ENCODE results near the gene EFCAB14. TPM values are rescaled to one million over a fixed set of nuclear protein-coding genes. Genes with fewer than 3 reads are reported as not detected.
"Not testable (repeated sequence)": the region's sequence is repeated elsewhere in the genome, so short reads cannot be mapped to it uniquely, and the experiment has no call there.

EFCAB14 gene
- total RNA-seq, 1 donor from 2014 or later: 50.7 TPM

- H3K36me3 Mint-ChIP-seq (ENCODE audit: low read depth, unreplicated experiment): peaks cover 11% of the 10 kb centered on the region
Observed at GRCh38 chr1:46655848-46656247, 63.1 kb downstream of the EFCAB14 start.

GRCh38 chr1:46654698-46655097 is 64.2 kb downstream of the EFCAB14 start:
- H4K20me1 ChIP-seq (ENCODE audit: insufficient read depth, low read length); FAIRE-seq; H3K27me3 ChIP-seq (ENCODE audit: insufficient read depth, low read length): not testable (repeated sequence)

More at GRCh38 chr1:46655848-46656247, 63.1 kb downstream of the EFCAB14 start:
- Mint-ChIP-seq H3K4me1 (ENCODE audit: low read depth, unreplicated experiment) (peaks cover 12% of the 10 kb centered on the region), H3K9me3 (ENCODE audit: unreplicated experiment) (no peaks in the 10 kb centered on the region), H3K4me3 (ENCODE audit: unreplicated experiment) (no peak overlapping the region), H3K27me3 (ENCODE audit: low read depth, unreplicated experiment) (no peaks in the 10 kb centered on the region), H3K27ac (ENCODE audit: unreplicated experiment) (no peak overlapping the region)
- H3K36me3 ChIP-seq (ENCODE audit: insufficient read depth, low read length): peaks cover 10% of the 10 kb centered on the region
- no peak for DNase-seq (ENCODE audit: low read depth)
- H3K4me2 ChIP-seq (ENCODE audit: low read length): no peak overlapping the region
- no peak overlapping the region for H3K4me3 ChIP-seq (ENCODE audit: insufficient read depth, low read depth, low read length)
- H3K27me3 ChIP-seq (ENCODE audit: insufficient read depth, low read length): no peaks in the 10 kb centered on the region
- no peaks in the 10 kb centered on the region for H3K4me1 ChIP-seq (ENCODE audit: insufficient read depth, low read length)
- no peak for FAIRE-seq
- H3K9ac ChIP-seq (ENCODE audit: low read length): no peak overlapping the region
- no peaks in the 10 kb centered on the region for H3K79me2 ChIP-seq (ENCODE audit: insufficient read depth, low read length)
- TF ChIP-seq CTCF (IDR thresholded peaks at IDR 0.05; ENCODE audit: insufficient read depth, low read depth, low read length): no peak
- TF ChIP-seq EZH2 (IDR thresholded peaks at IDR 0.05; ENCODE audit: insufficient read depth, low read length): no peak
- H4K20me1 ChIP-seq (ENCODE audit: insufficient read depth, low read length): no peaks in the 10 kb centered on the region
- no peaks in the 10 kb centered on the region for H3K9me3 ChIP-seq (ENCODE audit: insufficient read depth, low read depth, low read length)
- H2AFZ ChIP-seq (ENCODE audit: low read depth, low read length): no peak overlapping the region
- no peak overlapping the region for H3K27ac ChIP-seq (ENCODE audit: low read depth, low read length)

GRCh38 chr1:46654012-46654411 is 64.9 kb downstream of the EFCAB14 start:
- Histone ChIP-seq H2AFZ (ENCODE audit: low read depth, low read length) (no peak overlapping the region), H3K9me3 (ENCODE audit: insufficient read depth, low read depth, low read length) (no peaks in the 10 kb centered on the region), H3K79me2 (ENCODE audit: insufficient read depth, low read length) (no peaks in the 10 kb centered on the region), H3K4me3 (ENCODE audit: insufficient read depth, low read depth, low read length) (no peak overlapping the region), H3K4me1 (ENCODE audit: insufficient read depth, low read length) (no peaks in the 10 kb centered on the region), H3K9ac (ENCODE audit: low read length) (no peak overlapping the region), H3K4me2 (ENCODE audit: low read length) (no peak overlapping the region), H3K27ac (ENCODE audit: low read depth, low read length) (no peak overlapping the region), H3K36me3 (ENCODE audit: insufficient read depth, low read length) (peaks cover 13% of the 10 kb centered on the region), H4K20me1 (ENCODE audit: insufficient read depth, low read length) (no peaks in the 10 kb centered on the region), H3K27me3 (ENCODE audit: insufficient read depth, low read length) (no peaks in the 10 kb centered on the region)
- H3K27ac Mint-ChIP-seq (ENCODE audit: unreplicated experiment): no peak overlapping the region
- DNase-seq (ENCODE audit: low read depth) (no peak), FAIRE-seq (no peak)
- H3K9me3 Mint-ChIP-seq (ENCODE audit: unreplicated experiment): no peaks in the 10 kb centered on the region
- H3K36me3 Mint-ChIP-seq (ENCODE audit: low read depth, unreplicated experiment): peaks cover 24% of the 10 kb centered on the region
- H3K4me1 Mint-ChIP-seq (ENCODE audit: low read depth, unreplicated experiment): peaks cover 12% of the 10 kb centered on the region
- TF ChIP-seq CTCF (IDR thresholded peaks at IDR 0.05; ENCODE audit: insufficient read depth, low read depth, low read length): no peak
- no peak for TF ChIP-seq EZH2 (IDR thresholded peaks at IDR 0.05; ENCODE audit: insufficient read depth, low read length)
- H3K4me3 Mint-ChIP-seq (ENCODE audit: unreplicated experiment): no peak overlapping the region
- no peaks in the 10 kb centered on the region for H3K27me3 Mint-ChIP-seq (ENCODE audit: low read depth, unreplicated experiment)

More at GRCh38 chr1:46654698-46655097, 64.2 kb downstream of the EFCAB14 start:
- H3K9ac ChIP-seq (ENCODE audit: low read length); H3K9me3 Mint-ChIP-seq (ENCODE audit: unreplicated experiment); H3K4me2 ChIP-seq (ENCODE audit: low read length); H3K4me1 ChIP-seq (ENCODE audit: insufficient read depth, low read length); H3K79me2 ChIP-seq (ENCODE audit: insufficient read depth, low read length); H3K9me3 ChIP-seq (ENCODE audit: insufficient read depth, low read depth, low read length); H3K36me3 ChIP-seq (ENCODE audit: insufficient read depth, low read length); H3K27ac ChIP-seq (ENCODE audit: low read depth, low read length); H3K4me3 ChIP-seq (ENCODE audit: insufficient read depth, low read depth, low read length); H2AFZ ChIP-seq (ENCODE audit: low read depth, low read length); H3K27me3 Mint-ChIP-seq (ENCODE audit: low read depth, unreplicated experiment); DNase-seq (ENCODE audit: low read depth); H3K4me3 Mint-ChIP-seq (ENCODE audit: unreplicated experiment); H3K27ac Mint-ChIP-seq (ENCODE audit: unreplicated experiment): not testable (repeated sequence)
- Mint-ChIP-seq H3K4me1 (ENCODE audit: low read depth, unreplicated experiment) (peaks cover 12% of the 10 kb centered on the region), H3K36me3 (ENCODE audit: low read depth, unreplicated experiment) (peaks cover 20% of the 10 kb centered on the region)
